Measurements from ENCODE around the gene NFIA.

Gene NFIA

GRCh38 chr1:61337037-61337436 is 254.7 kb downstream of the NFIA start:
- Histone ChIP-seq H3K4me3 (ENCODE audit: low read depth, low read length) (no peak overlapping the region), H3K36me3 (ENCODE audit: control insufficient read depth in 2 of 2, insufficient read depth in 1 of 2, low read length in 2 of 2) (peaks cover 3 to 6% of the 10 kb centered on the region in 2 experiments; a peak in 2 of 3 replicates), H3K27ac (ENCODE audit: extremely low read depth, low read depth, low read length) (no peak overlapping the region), H3K4me1 (ENCODE audit: control insufficient read depth, insufficient read depth, low read length) (peaks cover 12% of the 10 kb centered on the region; the same call in 1 of the 2 replicates), H3K9me3 (ENCODE audit: control insufficient read depth, insufficient read depth, low read depth, low read length) (no peaks in the 10 kb centered on the region)
- TF ChIP-seq ZNF335 (tag by site-specific recombination; conservative IDR thresholded peaks at IDR 0.05) (no peak), ZNF341 (tag by site-specific recombination; IDR thresholded peaks at IDR 0.05; ENCODE audit: low read depth) (peak; percentile 33; the same call in 1 of the 2 replicates), YY1 (tag by site-specific recombination; IDR thresholded peaks at IDR 0.05) (no peak), GLIS1 (tag by site-specific recombination; IDR thresholded peaks at IDR 0.05) (no peak), SCRT2 (tag by site-specific recombination; IDR thresholded peaks at IDR 0.05) (peak; percentile 76), ZNF830 (tag by site-specific recombination; IDR thresholded peaks at IDR 0.05; ENCODE audit: low read depth) (no peak), BCL11B (tag by site-specific recombination; IDR thresholded peaks at IDR 0.05; ENCODE audit: low read depth) (no peak), MZF1 (tag by site-specific recombination; IDR thresholded peaks at IDR 0.05; ENCODE audit: borderline replicate concordance) (no peak), ZNF639 (tag by site-specific recombination; IDR thresholded peaks at IDR 0.05) (no peak), ZNF223 (tag by site-specific recombination; IDR thresholded peaks at IDR 0.05) (no peak), ZNF366 (tag by site-specific recombination; conservative IDR thresholded peaks at IDR 0.05) (no peak), ZNF561 (tag by site-specific recombination; IDR thresholded peaks at IDR 0.05; ENCODE audit: borderline replicate concordance) (no peak), ZNF623 (tag by site-specific recombination; IDR thresholded peaks at IDR 0.05) (no peak)
- TF ChIP-seq, protein P1, sequence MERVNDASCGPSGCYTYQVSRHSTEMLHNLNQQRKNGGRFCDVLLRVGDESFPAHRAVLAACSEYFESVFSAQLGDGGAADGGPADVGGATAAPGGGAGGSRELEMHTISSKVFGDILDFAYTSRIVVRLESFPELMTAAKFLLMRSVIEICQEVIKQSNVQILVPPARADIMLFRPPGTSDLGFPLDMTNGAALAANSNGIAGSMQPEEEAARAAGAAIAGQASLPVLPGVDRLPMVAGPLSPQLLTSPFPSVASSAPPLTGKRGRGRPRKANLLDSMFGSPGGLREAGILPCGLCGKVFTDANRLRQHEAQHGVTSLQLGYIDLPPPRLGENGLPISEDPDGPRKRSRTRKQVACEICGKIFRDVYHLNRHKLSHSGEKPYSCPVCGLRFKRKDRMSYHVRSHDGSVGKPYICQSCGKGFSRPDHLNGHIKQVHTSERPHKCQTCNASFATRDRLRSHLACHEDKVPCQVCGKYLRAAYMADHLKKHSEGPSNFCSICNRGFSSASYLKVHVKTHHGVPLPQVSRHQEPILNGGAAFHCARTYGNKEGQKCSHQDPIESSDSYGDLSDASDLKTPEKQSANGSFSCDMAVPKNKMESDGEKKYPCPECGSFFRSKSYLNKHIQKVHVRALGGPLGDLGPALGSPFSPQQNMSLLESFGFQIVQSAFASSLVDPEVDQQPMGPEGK (tag by site-specific recombination; IDR thresholded peaks at IDR 0.05): no peak
- TF ChIP-seq, protein P2, sequence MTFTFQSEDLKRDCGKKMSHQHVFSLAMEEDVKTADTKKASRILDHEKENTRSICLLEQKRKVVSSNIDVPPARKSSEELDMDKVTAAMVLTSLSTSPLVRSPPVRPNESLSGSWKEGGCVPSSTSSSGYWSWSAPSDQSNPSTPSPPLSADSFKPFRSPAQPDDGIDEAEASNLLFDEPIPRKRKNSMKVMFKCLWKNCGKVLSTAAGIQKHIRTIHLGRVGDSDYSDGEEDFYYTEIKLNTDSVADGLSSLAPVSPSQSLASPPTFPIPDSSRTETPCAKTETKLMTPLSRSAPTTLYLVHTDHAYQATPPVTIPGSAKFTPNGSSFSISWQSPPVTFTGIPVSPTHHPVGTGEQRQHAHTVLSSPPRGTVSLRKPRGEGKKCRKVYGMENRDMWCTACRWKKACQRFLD (tag by site-specific recombination; IDR thresholded peaks at IDR 0.05): no peak
- TF ChIP-seq, protein P3, sequence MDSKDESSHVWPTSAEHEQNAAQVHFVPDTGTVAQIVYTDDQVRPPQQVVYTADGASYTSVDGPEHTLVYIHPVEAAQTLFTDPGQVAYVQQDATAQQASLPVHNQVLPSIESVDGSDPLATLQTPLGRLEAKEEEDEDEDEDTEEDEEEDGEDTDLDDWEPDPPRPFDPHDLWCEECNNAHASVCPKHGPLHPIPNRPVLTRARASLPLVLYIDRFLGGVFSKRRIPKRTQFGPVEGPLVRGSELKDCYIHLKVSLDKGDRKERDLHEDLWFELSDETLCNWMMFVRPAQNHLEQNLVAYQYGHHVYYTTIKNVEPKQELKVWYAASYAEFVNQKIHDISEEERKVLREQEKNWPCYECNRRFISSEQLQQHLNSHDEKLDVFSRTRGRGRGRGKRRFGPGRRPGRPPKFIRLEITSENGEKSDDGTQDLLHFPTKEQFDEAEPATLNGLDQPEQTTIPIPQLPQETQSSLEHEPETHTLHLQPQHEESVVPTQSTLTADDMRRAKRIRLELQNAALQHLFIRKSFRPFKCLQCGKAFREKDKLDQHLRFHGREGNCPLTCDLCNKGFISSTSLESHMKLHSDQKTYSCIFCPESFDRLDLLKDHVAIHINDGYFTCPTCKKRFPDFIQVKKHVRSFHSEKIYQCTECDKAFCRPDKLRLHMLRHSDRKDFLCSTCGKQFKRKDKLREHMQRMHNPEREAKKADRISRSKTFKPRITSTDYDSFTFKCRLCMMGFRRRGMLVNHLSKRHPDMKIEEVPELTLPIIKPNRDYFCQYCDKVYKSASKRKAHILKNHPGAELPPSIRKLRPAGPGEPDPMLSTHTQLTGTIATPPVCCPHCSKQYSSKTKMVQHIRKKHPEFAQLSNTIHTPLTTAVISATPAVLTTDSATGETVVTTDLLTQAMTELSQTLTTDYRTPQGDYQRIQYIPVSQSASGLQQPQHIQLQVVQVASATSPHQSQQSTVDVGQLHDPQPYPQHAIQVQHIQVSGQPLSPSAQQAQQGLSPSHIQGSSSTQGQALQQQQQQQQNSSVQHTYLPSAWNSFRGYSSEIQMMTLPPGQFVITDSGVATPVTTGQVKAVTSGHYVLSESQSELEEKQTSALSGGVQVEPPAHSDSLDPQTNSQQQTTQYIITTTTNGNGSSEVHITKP (tag by site-specific recombination; IDR thresholded peaks at IDR 0.05): 0 out of 2 replicates have a peak, but pooled peaks have one; percentile 14
- TF ChIP-seq, protein P4, sequence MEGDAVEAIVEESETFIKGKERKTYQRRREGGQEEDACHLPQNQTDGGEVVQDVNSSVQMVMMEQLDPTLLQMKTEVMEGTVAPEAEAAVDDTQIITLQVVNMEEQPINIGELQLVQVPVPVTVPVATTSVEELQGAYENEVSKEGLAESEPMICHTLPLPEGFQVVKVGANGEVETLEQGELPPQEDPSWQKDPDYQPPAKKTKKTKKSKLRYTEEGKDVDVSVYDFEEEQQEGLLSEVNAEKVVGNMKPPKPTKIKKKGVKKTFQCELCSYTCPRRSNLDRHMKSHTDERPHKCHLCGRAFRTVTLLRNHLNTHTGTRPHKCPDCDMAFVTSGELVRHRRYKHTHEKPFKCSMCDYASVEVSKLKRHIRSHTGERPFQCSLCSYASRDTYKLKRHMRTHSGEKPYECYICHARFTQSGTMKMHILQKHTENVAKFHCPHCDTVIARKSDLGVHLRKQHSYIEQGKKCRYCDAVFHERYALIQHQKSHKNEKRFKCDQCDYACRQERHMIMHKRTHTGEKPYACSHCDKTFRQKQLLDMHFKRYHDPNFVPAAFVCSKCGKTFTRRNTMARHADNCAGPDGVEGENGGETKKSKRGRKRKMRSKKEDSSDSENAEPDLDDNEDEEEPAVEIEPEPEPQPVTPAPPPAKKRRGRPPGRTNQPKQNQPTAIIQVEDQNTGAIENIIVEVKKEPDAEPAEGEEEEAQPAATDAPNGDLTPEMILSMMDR (tag by site-specific recombination; IDR thresholded peaks at IDR 0.05): peak; percentile 33; the same call in 1 of the 2 replicates
- TF ChIP-seq, protein P5, sequence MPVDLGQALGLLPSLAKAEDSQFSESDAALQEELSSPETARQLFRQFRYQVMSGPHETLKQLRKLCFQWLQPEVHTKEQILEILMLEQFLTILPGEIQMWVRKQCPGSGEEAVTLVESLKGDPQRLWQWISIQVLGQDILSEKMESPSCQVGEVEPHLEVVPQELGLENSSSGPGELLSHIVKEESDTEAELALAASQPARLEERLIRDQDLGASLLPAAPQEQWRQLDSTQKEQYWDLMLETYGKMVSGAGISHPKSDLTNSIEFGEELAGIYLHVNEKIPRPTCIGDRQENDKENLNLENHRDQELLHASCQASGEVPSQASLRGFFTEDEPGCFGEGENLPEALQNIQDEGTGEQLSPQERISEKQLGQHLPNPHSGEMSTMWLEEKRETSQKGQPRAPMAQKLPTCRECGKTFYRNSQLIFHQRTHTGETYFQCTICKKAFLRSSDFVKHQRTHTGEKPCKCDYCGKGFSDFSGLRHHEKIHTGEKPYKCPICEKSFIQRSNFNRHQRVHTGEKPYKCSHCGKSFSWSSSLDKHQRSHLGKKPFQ (tag by site-specific recombination; IDR thresholded peaks at IDR 0.05): no peak
- TF ChIP-seq, protein P6, sequence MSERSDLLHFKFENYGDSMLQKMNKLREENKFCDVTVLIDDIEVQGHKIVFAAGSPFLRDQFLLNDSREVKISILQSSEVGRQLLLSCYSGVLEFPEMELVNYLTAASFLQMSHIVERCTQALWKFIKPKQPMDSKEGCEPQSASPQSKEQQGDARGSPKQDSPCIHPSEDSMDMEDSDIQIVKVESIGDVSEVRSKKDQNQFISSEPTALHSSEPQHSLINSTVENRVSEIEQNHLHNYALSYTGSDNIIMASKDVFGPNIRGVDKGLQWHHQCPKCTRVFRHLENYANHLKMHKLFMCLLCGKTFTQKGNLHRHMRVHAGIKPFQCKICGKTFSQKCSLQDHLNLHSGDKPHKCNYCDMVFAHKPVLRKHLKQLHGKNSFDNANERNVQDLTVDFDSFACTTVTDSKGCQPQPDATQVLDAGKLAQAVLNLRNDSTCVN (tag by site-specific recombination; optimal IDR thresholded peaks at IDR 0.05): no peak
- ChIA-PET POLR2A (no interaction called here), CTCF (interaction anchor here (0.6 to 1.6 kb wide), 8 partner anchors 13 to 1180 kb away, joined by 3 to 5 read pairs (median 3); no protein-coding TSS in a partner anchor)

All from HEK293 (cell line).